GM15510 (cell line): ENCODE results near the gene OR2M4.

Source experiments
- POLR2A ChIP-seq: IDR thresholded peaks from 3 replicates; pipeline ENCODE4 v1.6.1; 2011; ENCODE audit warnings: borderline replicate concordance; ENCODE audit not compliant: insufficient read length; ENCODE audit errors: extremely low read depth

OR2M4 gene, protein sequence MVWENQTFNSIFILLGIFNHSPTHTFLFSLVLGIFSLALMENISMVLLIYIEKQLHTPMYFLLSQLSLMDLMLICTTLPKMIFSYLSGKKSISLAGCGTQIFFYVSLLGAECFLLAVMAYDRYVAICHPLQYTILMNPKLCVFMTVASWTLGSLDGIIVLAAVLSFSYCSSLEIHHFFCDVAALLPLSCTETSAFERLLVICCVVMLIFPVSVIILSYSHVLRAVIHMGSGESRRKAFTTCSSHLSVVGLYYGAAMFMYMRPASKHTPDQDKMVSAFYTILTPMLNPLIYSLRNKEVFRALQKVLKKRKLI

DNA sequence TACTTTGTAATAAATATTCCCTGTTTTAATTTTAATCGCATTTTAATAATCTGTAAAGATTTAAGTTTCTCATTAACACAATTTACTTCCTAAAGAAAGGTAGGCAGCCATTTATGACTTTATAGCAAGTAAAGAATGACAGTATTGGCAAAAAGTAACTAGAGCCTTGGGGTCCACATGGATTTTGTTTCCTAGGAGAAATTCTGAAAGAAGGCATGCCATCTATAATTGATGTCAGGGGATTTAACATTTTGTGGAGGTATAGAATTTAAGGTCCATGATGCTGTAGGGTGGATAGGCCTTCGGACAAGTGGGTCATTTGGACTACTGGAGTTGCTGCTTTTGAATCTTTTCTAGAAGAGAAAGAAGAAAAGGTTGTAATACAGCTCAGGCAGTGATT lies at the start of gene OR2M4:
TSS of gene OR2M4 (plus strand) at position 301 of the 400 bp plus-strand sequence. CDS start 7,512 bp downstream, outside the sequence.
- no peak for TF ChIP-seq POLR2A

DNA sequence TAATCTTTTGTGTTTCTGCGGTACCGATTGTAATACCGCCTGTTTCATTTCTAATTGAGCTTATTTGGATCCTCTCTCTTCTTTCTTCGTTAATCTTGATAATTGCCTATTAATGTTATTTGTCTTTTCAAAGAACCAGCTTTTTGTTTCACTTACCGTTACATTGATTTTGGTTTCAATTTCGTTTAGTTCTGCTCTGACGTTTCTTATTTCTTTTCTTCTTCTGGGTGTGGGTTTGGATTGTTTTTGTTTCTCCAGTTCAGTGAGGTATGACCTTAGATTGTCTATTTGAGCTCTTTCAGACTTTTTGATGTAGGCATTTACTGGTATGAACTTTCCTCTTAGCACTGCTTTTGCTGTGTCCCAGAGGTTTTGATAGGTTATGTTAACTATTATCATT lies 47.2 kb upstream of the OR2M4 start:
- TF ChIP-seq POLR2A: no peak

DNA sequence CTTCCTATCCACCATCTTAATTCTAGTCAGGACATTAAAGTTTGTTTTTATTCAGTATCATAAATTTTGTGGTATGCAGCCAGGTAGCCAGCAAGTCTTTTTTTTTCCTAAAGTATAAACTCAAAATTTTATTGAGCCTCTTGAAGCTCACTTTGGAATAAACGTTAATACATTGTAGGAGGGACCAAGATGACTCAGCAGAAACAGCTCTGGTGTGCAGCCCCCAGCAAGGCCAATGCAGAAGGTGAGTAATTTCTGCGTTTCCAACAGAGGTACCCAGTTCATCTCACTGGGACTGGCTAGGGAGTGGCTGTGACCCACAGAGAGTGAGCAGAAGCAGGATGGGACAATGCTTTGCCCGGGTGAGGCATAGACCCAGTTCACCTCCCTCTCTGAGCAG lies 43.9 kb upstream of the OR2M4 start:
- TF ChIP-seq POLR2A: no peak

- no peak for TF ChIP-seq POLR2A
Observed at GRCh38 chr1:248189026-248189425, 42.2 kb upstream of the OR2M4 start.

DNA sequence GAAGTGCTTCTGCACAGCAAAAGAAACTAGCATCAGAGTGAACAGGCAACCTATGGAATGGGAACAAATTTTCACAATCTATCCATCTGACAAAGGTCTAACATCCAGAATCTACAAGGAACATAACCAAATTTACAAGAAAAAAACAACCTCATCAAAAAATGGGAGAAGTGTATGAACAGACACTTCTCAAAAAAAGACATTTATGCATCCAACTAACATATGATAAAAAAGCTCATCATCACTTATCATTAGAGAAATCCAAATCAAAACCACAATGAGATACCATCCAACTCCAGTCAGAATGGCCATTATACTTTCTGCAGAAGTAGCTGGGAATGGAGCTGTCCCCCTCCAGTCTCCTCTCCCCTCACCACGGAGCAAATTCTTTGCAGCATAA lies 37.1 kb upstream of the OR2M4 start:
- no peak for TF ChIP-seq POLR2A

DNA sequence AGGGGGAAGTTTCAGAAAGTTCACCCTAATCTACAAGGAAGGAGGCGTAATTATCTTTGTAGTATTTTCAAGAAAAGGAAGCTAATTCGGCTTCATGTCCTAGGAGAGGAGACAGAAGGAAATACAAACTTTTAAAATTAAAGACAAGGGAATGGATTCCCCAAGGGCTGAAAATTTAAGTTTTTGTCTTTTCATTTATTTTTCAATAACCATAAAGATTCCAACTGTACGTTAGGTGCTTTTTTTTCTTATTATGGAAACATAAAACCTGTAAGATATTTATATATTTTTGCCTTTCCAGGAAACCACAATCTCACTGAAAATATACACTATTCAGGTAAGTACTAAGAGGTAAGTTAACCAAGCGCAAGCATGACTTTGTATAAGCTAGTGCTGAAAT lies 34.3 kb upstream of the OR2M4 start, which contains the start of gene OR2M3:
TSS of gene OR2M3 (plus strand) at position 301 of the 400 bp plus-strand sequence. CDS start 5,803 bp downstream, outside the sequence.
- TF ChIP-seq POLR2A: no peak

- TF ChIP-seq POLR2A: no peak
Observed at GRCh38 chr1:248215880-248216279, 15.3 kb upstream of the OR2M4 start.

- TF ChIP-seq POLR2A: no peak
Observed at GRCh38 chr1:248225537-248225936, 5.7 kb upstream of the OR2M4 start.

GRCh38 chr1:248229360-248229908 lies 1.8 kb upstream of the OR2M4 start:
- no peak for TF ChIP-seq POLR2A

GRCh38 chr1:248239478-248239877 lies 8.3 kb downstream of the OR2M4 start:
- no peak for TF ChIP-seq POLR2A

DNA sequence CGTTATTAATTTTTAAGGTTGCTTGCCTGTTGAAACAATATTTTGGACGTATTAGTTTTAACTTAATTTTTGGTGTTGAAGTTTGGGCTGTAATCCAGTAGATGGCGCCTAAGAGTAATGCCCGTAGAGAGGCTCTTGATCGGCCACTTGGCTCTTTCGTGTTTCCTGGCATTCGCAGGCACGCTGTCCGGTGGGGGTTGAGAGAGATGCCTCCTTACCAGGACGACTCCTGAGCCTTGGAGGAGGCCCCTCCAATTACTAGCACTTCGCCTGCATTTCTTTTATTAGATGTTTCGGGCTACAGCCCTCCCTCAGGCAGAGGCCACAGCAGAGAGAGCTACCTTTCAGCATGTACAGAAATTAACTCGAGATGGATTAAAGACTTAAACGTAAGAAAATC lies 12.0 kb downstream of the OR2M4 start:
- no peak for TF ChIP-seq POLR2A

GRCh38 chr1:248268178-248268577 lies 37.0 kb downstream of the OR2M4 start:
- TF ChIP-seq POLR2A: no peak

GRCh38 chr1:248277876-248278275 lies 46.7 kb downstream of the OR2M4 start, which contains the start of gene OR2T33:
Gene OR2T33, minus strand, starts transcription at chr1:248277976. Its CDS starts 4,162 bp downstream, at chr1:248273814.
- no peak for TF ChIP-seq POLR2A

DNA sequence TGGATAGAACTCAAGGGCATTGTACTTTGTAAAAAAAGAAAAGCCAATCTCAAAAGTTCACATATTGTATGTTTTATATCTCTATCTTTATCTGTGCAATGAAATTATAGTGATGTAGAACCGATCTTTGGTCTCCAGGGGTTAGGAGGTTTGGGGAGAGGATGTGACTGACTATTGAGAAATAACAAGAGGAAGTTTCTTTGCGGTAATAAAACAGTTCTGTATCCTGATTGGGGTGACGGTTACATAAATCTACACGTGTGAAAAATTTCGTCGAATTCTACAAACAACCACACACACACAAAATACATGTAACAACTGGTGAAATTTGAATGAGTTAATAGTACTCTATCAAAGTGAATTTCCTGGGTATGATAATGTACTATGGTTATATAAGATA lies 57.2 kb downstream of the OR2M4 start:
- TF ChIP-seq POLR2A: no peak
